K562 (cell line): Measurements from ENCODE around the gene GPT2. TPM values are rescaled to one million over a fixed set of nuclear protein-coding genes. Genes with fewer than 3 reads are reported as not detected.

Experiments used
- ATAC-seq: fragments of 200-7000 bp; cut with Tn5 transposase; 3 replicates; pipeline ENCODE4 v1.9.1; 2020; ENCODE audit warnings: moderate library complexity
- BruUV-seq: library from RNA; stranded (reverse); fragments of 400-500 nt; replicated peaks from 2 replicates; lab custom pipeline; 2021; lab: Mats Ljungman, UMichigan
- CTCF ChIA-PET: fragments of 300-600 bp; formaldehyde crosslinking; extraction: SDS; loops from one replicate; lab custom pipeline; 2021; ENCODE audit warnings: low intra/inter-chr PET ratio; lab: Yijun Ruan, JAX
- POLR2A ChIA-PET: fragments of 300-600, 350-650 bp; sonication (Branson Sonifier 250); formaldehyde crosslinking; extraction: SDS; loops from one replicate; lab custom pipeline; 2021; ENCODE audit warnings: antibody characterized with exemption, inconsistent platforms; lab: Yijun Ruan, JAX
- DNase-seq, 4 experiments: peaks; one replicate each; pipeline versions ENCODE4 v3.0.0 to v3.0.0-alpha.2; 2011 to 2018; ENCODE audit warnings: low spot score in 3 of 4, mixed read lengths in 3 of 4; ENCODE audit errors: extremely low read depth in 1 of 4
- FAIRE-seq: peaks from 2 replicates; lab custom pipeline; 2011; peaks lifted over from hg19 to GRCh38; lab: Jason Lieb, UNC
- H2AFZ ChIP-seq: 2 replicates; pipeline ENCODE4 v1.6.0; 2011; ENCODE audit warnings: low read depth, low read length, control low read depth, inconsistent platforms
- H3K27ac ChIP-seq: fragments of 200-600 bp; 3 replicates; pipeline ENCODE4 v1.8.0; 2011; ENCODE audit warnings: low read depth, mild to moderate bottlenecking, control low read depth, inconsistent platforms, low read length, moderate library complexity, mixed read lengths; ENCODE audit errors: extremely low read depth
- H3K27me3 ChIP-seq, 2 experiments: fragments of 300-600 bp in 1 of 2; 2 replicates in 1 of 2; 3 replicates in 1 of 2; pipeline versions ENCODE4 v1.6.0 to v1.8.0; 2011; ENCODE audit warnings: inconsistent platforms in 2 of 2, low read length in 2 of 2, mild to moderate bottlenecking in 1 of 2, mixed read lengths in 1 of 2, moderate library complexity in 1 of 2; ENCODE audit not compliant: control insufficient read depth in 2 of 2, insufficient read depth in 2 of 2
- H3K36me3 ChIP-seq: fragments of 300-600 bp; 3 replicates; pipeline ENCODE4 v1.8.0; 2011; ENCODE audit warnings: mild to moderate bottlenecking, low read length, inconsistent platforms; ENCODE audit not compliant: control insufficient read depth, insufficient read depth
- H3K4me1 ChIP-seq, 2 experiments: fragments of 200-600 bp in 1 of 2; replicated peaks in 1 of 2; 2 replicates in 1 of 2; 3 replicates in 1 of 2; pipeline versions ENCODE4 v1.5.1 to v1.8.0; 2011; ENCODE audit warnings: inconsistent platforms in 2 of 2, low read length in 2 of 2, mild to moderate bottlenecking in 1 of 2, mixed read lengths in 1 of 2, moderate library complexity in 1 of 2; ENCODE audit not compliant: control insufficient read depth in 2 of 2, insufficient read depth in 2 of 2
- H3K4me2 ChIP-seq: 2 replicates; pipeline ENCODE4 v1.6.1; 2011; ENCODE audit warnings: low read length, control low read depth, inconsistent platforms, mixed read lengths; ENCODE audit not compliant: insufficient read depth
- H3K4me3 ChIP-seq: fragments of 200-600 bp; sonication (generic), shearing (Covaris generic); 2 replicates; pipeline ENCODE4 v1.5.1; 2016; ENCODE audit warnings: control low read depth, inconsistent platforms
- H3K79me2 ChIP-seq: fragments of 200-600 bp; 3 replicates; pipeline ENCODE4 v1.8.0; 2011; ENCODE audit warnings: low read length, inconsistent platforms; ENCODE audit not compliant: control insufficient read depth, insufficient read depth
- H3K9ac ChIP-seq, 2 experiments: 2 replicates each; pipeline versions ENCODE4 v1.6.0 to v1.6.1; 2011; ENCODE audit warnings: low read depth in 2 of 2, low read length in 2 of 2, control low read depth in 1 of 2, inconsistent platforms in 1 of 2, mild to moderate bottlenecking in 1 of 2, mixed read lengths in 1 of 2; ENCODE audit not compliant: insufficient read depth in 1 of 2
- H3K9me1 ChIP-seq: one replicate; pipeline ENCODE4 v1.6.0; 2011; ENCODE audit warnings: inconsistent platforms, mild to moderate bottlenecking, low read length, moderate library complexity; ENCODE audit not compliant: control insufficient read depth, insufficient read depth
- H3K9me3 ChIP-seq: replicated peaks from 2 replicates; pipeline ENCODE4 v1.5.1; 2011; ENCODE audit warnings: low read depth, low read length, inconsistent platforms; ENCODE audit not compliant: control insufficient read depth, insufficient read depth
- H4K20me1 ChIP-seq: replicated peaks from 2 replicates; pipeline ENCODE4 v1.6.1; 2011; ENCODE audit warnings: low read length, inconsistent platforms, mixed read lengths; ENCODE audit not compliant: control insufficient read depth, insufficient read depth
- BHLHE40 ChIP-seq: IDR thresholded peaks from 2 replicates; pipeline ENCODE4 v1.6.1; 2011; ENCODE audit warnings: low read length, improper control_type of control experiment
- CAMTA2 ChIP-seq: fragments of 250-450 bp; sonication (Bioruptor Pico); conservative IDR thresholded peaks from 2 replicates; pipeline ENCODE4 v1.5.1; 2022
- CBX2 ChIP-seq: fragments of 200-600 bp; sonication (generic); IDR thresholded peaks from one replicate; pipeline ENCODE4 v1.6.1; 2012; ENCODE audit warnings: mild to moderate bottlenecking, low read length, inconsistent platforms; ENCODE audit not compliant: insufficient read depth, poor library complexity, severe bottlenecking
- NKRF ChIP-seq: fragments of 450-650 bp; IDR thresholded peaks from 2 replicates; pipeline ENCODE4 v1.6.1; 2016; ENCODE audit warnings: borderline replicate concordance
- SMARCC2 ChIP-seq: fragments of 450-650 bp; IDR thresholded peaks from 2 replicates; pipeline ENCODE4 v1.6.1; 2017; ENCODE audit warnings: antibody characterized with exemption, moderate library complexity, mild to moderate bottlenecking, low read depth
- YY1 ChIP-seq, 3 experiments: IDR thresholded peaks; 2 replicates each; pipeline ENCODE4 v1.6.1; 2011; ENCODE audit warnings: low read length in 2 of 3, mild to moderate bottlenecking in 2 of 3, moderate library complexity in 2 of 3, borderline replicate concordance in 1 of 3, control low read depth in 1 of 3, low read depth in 1 of 3; ENCODE audit not compliant: insufficient read depth in 3 of 3, insufficient replicate concordance in 2 of 3, control insufficient read depth in 1 of 3, insufficient read length in 1 of 3; ENCODE audit errors: extremely low read depth in 1 of 3
- WGBS: fragments of 100-300 bp; shearing (Covaris generic); methylation state at CpG from one replicate; pipeline ENCODE4 v1.1.6; 2016; ENCODE audit warnings: low coverage, mixed read lengths; ENCODE audit not compliant: insufficient coverage; ENCODE audit errors: missing lambda C conversion rate; 5-methylcytosine and 5-hydroxymethylcytosine counted together
- in situ Hi-C: fragments of 300-500 bp; cut with MboI; formaldehyde crosslinking; loops from 4 replicates; pipeline ENCODE4 v1.15.0; 2018; ENCODE audit warnings: inconsistent platforms, mixed read lengths
- intact Hi-C: fragments of 100-400 bp; cut with micrococcal nuclease; formaldehyde crosslinking; loops from 2 replicates; pipeline ENCODE4 v1.14.2; 2022
- polyA plus RNA-seq, 8 experiments: library from polyadenylated mRNA; depleted of rRNA in 4 of 8; stranded (reverse) in 5 of 8; unstranded in 3 of 8; fragments of >200 nt; fragmentation: Nextera tagmentation in 2 of 8; fragmentation: Illumina TruSeq in 1 of 8; extraction: Ambion mirVana in 2 of 8; extraction: Trizol in 1 of 8; gene quantifications; 2 replicates each; pipeline versions ENCODE4 v1.2.1 to v1.2.3, GENCODE V29; 2011 to 2014; ENCODE audit warnings: inconsistent platforms in 1 of 8, missing spikeins in 1 of 8
- total RNA-seq, 7 experiments: library from RNA; depleted of rRNA in 6 of 7; stranded (reverse); fragments of >200 nt in 6 of 7; fragmentation: Illumina TruSeq in 2 of 7; extraction: Trizol in 2 of 7; gene quantifications; 2 replicates each; pipeline versions ENCODE4 v1.2.1 to v1.2.3, GENCODE V29; 2011 to 2021; ENCODE audit warnings: low replicate concordance in 1 of 7

GPT2 gene
- total and polyA plus RNA-seq, 9 of the 15 experiments (the other 6 are each of a cell fraction or from before 2014, with no cell fraction given), result 0.79 to 14.4 (median 5.8) TPM

GRCh38 chr16:46920402-46921068 is 36.4 kb downstream of the GPT2 start:
- no peak for FAIRE-seq
- BruUV-seq, result no TSS peak

More at GRCh38 chr16:46920402-46921068, 36.4 kb downstream of the GPT2 start:
- H3K9me1 ChIP-seq, result no peaks in the 10 kb centered on the region
- H4K20me1 ChIP-seq, result peaks cover 4% of the 10 kb centered on the region; the same call in 1 of the 2 replicates
- in situ Hi-C loops, result loop anchor here (25.0 kb wide), 1 partner anchor 258 kb away; no protein-coding TSS in a partner anchor
- no peak overlapping the region for H3K27ac ChIP-seq
- intact Hi-C loops, result no loop called here
- no peak overlapping the region for H2AFZ ChIP-seq
- no peaks in the 10 kb centered on the region for H3K27me3 ChIP-seq
- CTCF ChIA-PET, result no interaction called here
- no peaks in the 10 kb centered on the region for H3K79me2 ChIP-seq
- no peaks in the 10 kb centered on the region for H3K9me3 ChIP-seq
- TF ChIP-seq CAMTA2 (CRISPR knock-in tag) (no peak), YY1 (IDR thresholded peaks at IDR 0.05; ENCODE audit: borderline replicate concordance in 1 of 3, control insufficient read depth in 1 of 3, extremely low read depth in 1 of 3, insufficient read depth in 3 of 3, insufficient read length in 1 of 3, insufficient replicate concordance in 2 of 3, low read depth in 1 of 3, low read length in 2 of 3) (no peak), BHLHE40 (no peak), SMARCC2 (no peak), NKRF (no peak), CBX2 (no peak)
- peaks cover 7 to 18% of the 10 kb centered on the region in 2 experiments; a peak in 4 of 5 replicates for H3K4me1 ChIP-seq
- no peak for DNase-seq
- no peak for ATAC-seq
- H3K9ac ChIP-seq, result 0 out of 4 replicates have a peak overlapping the region, but pooled peaks of 1 of the 2 experiments have one; percentile 6
- no peak overlapping the region for H3K4me3 ChIP-seq
- POLR2A ChIA-PET, result interaction anchor here (0.6 to 1.0 kb wide), 2 partner anchors 11 to 236 kb away, joined by 3 read pairs; no protein-coding TSS in a partner anchor
- H3K36me3 ChIP-seq, result no peaks in the 10 kb centered on the region; the same call in 2 of the 3 replicates
- H3K4me2 ChIP-seq, result no peak overlapping the region
- 52% methylated on average over 8 of the region's 9 CpGs for WGBS
